A204.1 (cell line): ENCODE results near the gene DKKL1.
"Not testable (repeated sequence)": the region's sequence is repeated elsewhere in the genome, so short reads cannot be mapped to it uniquely, and the experiment has no call there.

Experiments
- FAIRE-seq: peaks from 2 replicates; lab custom pipeline; 2012; peaks lifted over from hg19 to GRCh38; lab: Jason Lieb, UNC

The DKKL1 gene

GRCh38 chr19:49363268-49364082, at the start of gene DKKL1:
Gene DKKL1, plus strand, starts transcription at chr19:49363877. Its CDS starts 122 bp downstream, at chr19:49363999.
- peak; percentile 100 for FAIRE-seq

DNA sequence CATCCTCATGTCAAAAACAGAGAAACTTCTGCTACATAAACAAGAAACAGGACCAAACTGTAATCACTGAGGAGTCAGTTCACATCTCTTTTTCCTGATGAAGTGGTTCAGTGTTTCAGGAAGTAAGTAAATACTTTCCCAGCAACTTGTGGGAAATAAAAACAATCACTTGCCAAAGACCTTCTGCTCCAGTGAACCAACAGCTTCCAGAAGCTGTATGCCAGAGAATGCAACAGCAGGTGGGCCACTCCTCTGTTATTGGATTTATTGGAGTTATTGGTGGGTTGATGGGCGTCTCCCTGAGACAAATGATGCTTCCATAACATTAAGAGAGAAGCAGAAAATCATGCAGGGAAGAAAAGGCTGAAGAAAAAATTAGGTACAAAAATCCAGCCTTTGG, 48.6 kb upstream of the DKKL1 start:
- FAIRE-seq, result no peak

DNA sequence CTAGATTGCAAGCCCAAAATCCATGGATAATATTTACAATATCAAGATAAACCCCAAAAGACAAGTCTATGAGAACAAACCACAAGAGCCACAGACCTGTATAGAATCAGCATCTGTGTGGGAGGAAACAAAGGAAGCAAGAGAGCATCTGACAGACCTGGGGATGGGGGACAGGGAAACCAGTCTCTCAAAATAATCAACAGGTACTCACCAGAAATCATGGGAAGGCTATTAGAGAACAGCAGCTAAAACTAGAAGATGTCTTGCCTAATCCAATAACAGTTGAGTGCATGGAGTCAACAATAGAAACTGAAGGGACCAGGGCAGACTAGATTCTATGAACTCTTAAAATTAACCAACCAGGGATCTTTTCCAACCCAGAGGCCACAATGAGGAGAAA, 47.4 kb upstream of the DKKL1 start:
- FAIRE-seq, result no peak

- FAIRE-seq, result no peak
Observed at GRCh38 chr19:49318296-49318695, 45.4 kb upstream of the DKKL1 start.

- FAIRE-seq, result no peak
Observed at GRCh38 chr19:49324801-49325576, 38.7 kb upstream of the DKKL1 start, which contains the start of gene SLC6A16. Gene SLC6A16, minus strand, starts transcription at chr19:49325191. Its CDS starts 13,844 bp downstream, at chr19:49311347.

DNA sequence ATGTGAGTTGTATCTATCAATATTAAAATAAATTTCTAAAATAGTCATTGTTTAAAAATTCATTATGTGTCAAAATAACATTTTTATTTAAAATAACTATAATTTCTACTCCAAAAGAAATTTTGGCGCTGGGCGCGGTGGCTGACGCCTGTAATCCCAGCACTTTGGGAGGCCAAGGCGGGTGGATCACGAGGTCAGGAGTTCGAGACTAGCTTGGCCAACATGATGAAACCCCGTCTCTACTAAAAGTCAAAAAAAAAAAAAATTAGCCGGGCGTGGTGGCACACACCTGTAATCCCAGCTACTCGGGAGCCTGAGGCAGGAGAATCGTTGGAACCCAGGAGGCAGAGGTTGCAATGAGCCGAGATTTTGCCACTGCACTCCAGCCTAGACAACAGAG, 37.9 kb upstream of the DKKL1 start:
- FAIRE-seq, result not testable (repeated sequence)

GRCh38 chr19:49326165-49326704, 37.4 kb upstream of the DKKL1 start:
- FAIRE-seq, result no peak

- no peak for FAIRE-seq
Observed at GRCh38 chr19:49327878-49328544, 35.7 kb upstream of the DKKL1 start.

DNA sequence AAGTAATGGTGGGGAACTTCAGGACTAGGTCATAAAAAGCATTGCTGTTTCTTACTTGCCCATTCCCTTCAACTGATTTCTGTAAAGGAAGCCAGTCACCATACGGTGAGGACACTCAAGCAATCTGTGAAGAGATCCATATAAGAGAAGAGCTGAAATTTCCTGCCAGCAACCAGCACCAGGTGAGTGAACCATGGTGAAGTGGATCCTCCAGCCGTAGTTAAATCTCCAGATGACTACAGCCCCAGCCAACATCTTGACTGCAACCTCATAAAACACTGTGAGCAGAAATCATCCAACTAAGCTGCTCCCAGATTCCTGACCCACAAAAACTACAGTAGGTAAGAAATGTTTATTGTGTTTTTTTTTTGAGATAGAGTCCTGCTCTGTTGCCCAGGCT, 34.9 kb upstream of the DKKL1 start:
- no peak for FAIRE-seq

- FAIRE-seq, result not testable (repeated sequence)
Observed at GRCh38 chr19:49331187-49331586, 32.5 kb upstream of the DKKL1 start.

DNA sequence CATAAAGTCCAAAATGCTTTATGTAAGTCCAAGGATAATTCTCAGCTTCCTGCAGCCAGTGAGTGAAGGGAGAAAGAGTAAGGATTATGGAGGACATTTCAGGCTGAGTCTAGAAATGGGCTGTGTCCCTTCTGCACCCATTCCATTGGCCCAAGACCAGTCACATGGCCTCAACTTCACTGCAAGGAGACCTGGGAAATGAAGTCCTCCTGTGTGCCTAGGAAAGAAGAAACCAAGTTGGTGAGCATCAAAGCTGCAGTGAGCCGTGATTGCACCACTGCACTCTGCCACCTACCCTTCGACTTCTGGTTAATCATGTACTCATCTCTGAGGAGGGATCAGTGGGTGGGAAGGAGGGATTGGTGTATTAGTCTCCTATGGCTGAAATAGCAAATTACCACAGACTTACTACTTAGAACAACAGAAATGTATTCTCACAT, 32.0 kb upstream of the DKKL1 start:
- no peak for FAIRE-seq

DNA sequence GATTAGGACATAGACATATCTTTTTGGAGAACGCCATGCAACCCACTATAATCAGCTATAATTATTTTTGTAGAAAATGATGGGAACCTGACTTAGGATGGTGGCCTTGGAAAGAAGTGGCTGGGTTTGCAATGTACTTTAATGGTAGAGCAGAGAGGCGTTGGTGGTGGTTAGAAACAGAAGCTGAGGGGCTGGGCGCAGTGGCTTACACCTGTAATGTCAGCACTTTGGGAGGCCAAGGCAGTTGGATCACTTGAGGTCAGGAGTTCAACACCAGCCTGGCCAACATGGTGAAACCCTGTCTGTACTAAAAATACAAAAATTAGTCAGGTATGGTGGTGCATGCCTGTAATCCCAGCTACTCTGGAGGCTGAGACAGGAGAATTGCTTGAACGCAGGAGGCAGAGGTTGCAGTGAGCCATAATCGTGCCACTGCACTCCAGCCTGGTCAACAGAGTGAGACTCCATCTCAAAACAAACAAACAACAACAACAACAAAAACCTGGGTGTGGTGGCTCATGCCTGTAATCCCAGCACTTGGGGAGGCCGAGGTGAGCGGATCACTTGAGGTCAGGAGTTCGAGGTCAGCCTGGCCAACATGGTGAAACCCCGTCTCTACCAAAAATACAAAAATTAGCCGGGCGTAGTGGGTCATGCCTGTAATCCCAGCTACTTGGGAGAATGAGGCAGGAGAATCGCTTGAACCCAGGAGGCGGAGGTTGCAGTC, 30.8 kb upstream of the DKKL1 start:
- not testable (repeated sequence) for FAIRE-seq

- no peak for FAIRE-seq
Observed at GRCh38 chr19:49333418-49333805, 30.3 kb upstream of the DKKL1 start.

DNA sequence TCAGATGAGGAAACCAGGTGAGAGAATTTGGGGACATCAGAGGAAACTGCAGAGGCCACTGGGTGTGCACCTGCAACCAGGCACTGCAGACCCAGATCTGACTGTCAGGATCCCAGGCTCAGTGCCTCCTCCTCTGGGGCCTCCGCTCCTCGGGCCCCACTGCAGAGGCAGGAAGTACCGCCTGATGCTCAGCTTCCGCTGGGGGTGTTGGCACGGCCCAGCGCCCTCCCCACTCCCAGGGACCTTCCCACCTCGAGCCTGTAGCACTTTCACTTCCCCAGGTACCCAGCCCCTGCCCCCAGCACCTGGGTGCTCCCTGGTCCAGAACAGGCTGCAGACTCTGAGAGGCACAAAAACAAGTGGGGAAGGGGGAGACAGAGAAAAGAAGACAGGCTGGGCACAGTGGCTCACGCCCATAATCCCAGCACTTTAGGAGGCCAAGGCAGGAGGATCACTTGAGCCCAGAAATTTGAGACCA, 29.8 kb upstream of the DKKL1 start:
- no peak for FAIRE-seq

DNA sequence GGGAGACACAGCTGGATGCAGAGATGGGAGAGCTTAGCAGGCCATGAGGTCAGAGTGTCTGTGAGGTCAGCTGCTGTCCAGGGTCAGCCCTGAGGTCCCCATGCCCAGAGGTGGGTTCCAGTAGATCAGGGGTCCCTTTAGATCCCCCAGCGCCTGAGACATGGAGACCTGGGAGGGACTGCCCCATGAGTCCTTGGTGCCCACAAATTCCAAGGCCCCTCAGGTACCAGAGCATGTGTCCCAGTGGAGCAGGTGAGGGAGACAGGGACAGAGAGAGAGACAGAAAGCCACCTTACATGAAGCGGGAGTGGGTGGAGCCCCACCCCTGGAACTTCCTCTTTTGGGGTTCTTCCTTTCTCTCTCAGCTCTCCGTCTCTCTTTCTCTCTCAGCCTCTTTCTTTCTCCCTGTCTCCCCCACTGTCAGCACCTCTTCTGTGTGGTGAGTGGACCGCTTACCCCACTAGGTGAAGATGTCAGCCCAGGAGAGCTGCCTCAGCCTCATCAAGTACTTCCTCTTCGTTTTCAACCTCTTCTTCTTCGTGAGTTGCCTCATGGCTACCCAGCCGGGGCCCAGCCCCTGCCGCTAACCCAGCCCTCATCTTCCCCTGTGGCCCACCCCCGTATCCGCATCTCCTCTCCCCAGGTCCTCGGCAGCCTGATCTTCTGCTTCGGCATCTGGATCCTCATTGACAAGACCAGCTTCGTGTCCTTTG, 28.4 kb upstream of the DKKL1 start, which contains the start of gene CD37:
CD37 (plus strand) TSS at position 336 of the 713 bp plus-strand sequence; CDS start at position 471, 135 bp downstream.
- FAIRE-seq, result no peak

DNA sequence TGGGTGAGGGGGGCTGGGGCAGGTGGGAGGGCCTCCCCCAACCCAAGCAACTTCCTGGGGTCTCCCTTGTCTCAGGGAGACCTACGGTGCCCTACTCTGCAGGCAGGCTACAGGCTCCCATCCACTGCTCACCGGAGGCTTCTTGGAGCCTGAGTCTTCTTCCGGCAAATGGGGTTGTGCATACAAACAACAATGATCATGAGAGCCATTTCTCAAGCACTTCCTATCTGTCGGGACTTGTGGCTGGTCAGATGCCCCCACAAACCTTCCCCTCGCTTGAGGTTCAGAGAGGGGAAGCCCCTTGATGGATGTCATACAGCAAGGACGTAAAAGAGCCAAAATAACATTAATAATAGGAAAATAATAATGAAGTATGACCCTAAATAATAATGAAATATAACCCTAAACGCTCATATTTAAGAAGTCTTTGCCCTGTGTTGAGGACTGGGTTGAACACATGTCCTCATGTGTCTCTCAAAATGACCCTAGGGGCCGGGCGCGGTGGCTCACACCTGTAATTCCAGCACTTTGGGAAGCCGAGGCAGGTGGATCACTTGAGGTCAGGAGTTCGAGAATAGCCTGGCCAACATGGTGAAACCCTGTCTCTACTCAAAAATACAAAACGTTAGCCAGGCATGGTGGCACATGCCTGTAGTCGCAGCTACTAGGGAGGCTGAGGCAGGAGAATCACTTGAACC, 27.7 kb upstream of the DKKL1 start:
- FAIRE-seq, result no peak

GRCh38 chr19:49336482-49337266, 27.0 kb upstream of the DKKL1 start:
- FAIRE-seq, result no peak

DNA sequence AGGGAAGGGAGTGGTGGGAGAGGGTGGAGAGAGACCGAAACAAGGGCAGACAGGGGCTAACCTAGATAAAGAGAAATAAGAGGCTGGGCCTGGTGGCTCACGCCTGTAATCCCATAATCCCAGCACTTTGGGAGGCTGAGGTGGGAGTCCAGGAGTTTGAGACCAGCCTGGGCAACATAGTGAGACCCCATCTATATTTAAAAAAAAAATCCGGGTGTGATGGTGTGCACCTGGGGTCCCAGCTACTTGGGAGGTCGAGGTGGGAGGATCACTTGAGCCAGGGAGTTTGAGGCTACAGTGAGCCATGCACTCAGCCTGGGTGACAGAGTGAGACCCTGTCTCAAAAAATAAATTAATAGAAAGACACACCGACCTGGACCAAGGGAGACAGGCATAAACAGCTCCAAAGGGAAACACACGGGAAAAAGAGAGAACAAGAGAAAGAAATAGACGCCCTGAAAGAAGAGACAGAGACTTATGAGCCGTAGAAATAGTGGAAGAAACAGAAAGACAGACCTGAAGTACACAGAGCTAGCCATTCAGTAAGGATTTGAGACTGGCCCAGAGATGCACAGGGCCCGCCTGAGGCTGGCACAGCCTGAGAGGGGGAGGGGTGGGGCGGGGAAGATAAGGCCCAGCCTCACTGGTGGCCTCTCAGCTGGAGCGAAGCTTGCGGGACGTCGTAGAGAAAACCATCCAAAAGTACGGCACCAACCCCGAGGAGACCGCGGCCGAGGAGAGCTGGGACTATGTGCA, 26.2 kb upstream of the DKKL1 start:
- FAIRE-seq, result no peak
